PC-3 (cell line): ENCODE results near the gene PLEKHM3.

Experiments
- EZH2phosphoT487 ChIP-seq: fragments of 300-600 bp; sonication (generic); IDR thresholded peaks from 2 replicates; pipeline ENCODE4 v1.6.1; 2018; ENCODE audit warnings: mild to moderate bottlenecking, antibody characterized with exemption, low read length, borderline replicate concordance
- TF ChIP-seq, protein P1 (sequence below): fragments of 300-600 bp; sonication (generic); conservative IDR thresholded peaks from 2 replicates; pipeline ENCODE4 v1.5.1; 2017; ENCODE audit warnings: antibody characterized with exemption, low read depth, mild to moderate bottlenecking, low read length

DNA sequence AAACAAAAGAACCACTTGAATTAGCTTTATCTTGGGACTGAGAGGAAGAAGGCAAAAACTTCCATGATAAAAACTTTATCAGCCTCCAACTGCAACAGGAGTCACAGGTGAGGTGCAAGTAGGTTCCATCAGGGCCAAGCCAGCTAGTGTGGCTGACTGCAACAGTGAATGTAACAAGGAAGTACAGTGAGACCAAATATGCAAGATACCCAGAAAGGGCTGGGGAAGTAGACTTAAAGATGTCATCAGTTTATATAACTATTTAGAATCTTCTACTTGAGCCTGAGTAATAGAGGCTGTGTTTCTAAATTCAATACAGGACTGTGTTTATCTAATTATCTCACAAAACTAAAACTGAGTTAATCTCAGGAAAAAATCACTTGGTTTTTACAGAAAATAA lies 14.8 kb downstream of the PLEKHM3 start:
- TF ChIP-seq EZH2phosphoT487, result no peak
- TF ChIP-seq, protein P1, sequence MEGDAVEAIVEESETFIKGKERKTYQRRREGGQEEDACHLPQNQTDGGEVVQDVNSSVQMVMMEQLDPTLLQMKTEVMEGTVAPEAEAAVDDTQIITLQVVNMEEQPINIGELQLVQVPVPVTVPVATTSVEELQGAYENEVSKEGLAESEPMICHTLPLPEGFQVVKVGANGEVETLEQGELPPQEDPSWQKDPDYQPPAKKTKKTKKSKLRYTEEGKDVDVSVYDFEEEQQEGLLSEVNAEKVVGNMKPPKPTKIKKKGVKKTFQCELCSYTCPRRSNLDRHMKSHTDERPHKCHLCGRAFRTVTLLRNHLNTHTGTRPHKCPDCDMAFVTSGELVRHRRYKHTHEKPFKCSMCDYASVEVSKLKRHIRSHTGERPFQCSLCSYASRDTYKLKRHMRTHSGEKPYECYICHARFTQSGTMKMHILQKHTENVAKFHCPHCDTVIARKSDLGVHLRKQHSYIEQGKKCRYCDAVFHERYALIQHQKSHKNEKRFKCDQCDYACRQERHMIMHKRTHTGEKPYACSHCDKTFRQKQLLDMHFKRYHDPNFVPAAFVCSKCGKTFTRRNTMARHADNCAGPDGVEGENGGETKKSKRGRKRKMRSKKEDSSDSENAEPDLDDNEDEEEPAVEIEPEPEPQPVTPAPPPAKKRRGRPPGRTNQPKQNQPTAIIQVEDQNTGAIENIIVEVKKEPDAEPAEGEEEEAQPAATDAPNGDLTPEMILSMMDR, result no peak
